ENCODE measurements around the gene TAF4B. TPM values are rescaled to one million over a fixed set of nuclear protein-coding genes. Genes with fewer than 3 reads are reported as not detected.
A peak's percentile ranks its signal among the peaks of the same experiment; 100 is the strongest.

The TAF4B gene
- total RNA-seq, 1 donor from 2014 or later, result 1.5 TPM

DNA sequence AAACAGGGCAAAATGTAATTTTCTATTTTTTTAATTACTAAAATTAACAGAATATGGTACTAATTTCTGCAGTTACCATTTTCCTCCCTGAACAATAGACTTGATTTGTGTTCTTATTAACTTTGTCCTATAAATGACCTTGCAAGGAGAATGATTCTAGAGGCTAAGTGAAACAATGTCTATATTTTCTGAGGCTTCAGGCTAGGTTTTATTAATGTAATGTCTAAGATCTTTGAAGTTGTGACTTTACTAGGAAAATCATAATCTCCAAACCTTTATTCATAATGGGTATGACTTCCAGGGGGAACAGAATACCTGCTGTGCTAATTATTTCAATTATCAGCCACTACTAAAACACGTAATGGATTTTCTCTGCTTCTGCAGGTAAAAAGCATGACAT, 94.4 kb downstream of the TAF4B start:
- TF ChIP-seq, protein P1, sequence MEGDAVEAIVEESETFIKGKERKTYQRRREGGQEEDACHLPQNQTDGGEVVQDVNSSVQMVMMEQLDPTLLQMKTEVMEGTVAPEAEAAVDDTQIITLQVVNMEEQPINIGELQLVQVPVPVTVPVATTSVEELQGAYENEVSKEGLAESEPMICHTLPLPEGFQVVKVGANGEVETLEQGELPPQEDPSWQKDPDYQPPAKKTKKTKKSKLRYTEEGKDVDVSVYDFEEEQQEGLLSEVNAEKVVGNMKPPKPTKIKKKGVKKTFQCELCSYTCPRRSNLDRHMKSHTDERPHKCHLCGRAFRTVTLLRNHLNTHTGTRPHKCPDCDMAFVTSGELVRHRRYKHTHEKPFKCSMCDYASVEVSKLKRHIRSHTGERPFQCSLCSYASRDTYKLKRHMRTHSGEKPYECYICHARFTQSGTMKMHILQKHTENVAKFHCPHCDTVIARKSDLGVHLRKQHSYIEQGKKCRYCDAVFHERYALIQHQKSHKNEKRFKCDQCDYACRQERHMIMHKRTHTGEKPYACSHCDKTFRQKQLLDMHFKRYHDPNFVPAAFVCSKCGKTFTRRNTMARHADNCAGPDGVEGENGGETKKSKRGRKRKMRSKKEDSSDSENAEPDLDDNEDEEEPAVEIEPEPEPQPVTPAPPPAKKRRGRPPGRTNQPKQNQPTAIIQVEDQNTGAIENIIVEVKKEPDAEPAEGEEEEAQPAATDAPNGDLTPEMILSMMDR (conservative IDR thresholded peaks at IDR 0.05), result no peak
- no peak for DNase-seq (ENCODE audit: low read depth, low spot score)
- H3K27me3 Mint-ChIP-seq (ENCODE audit: low read depth), result no peaks in the 10 kb centered on the region
- H3K4me3 Mint-ChIP-seq, result no peak overlapping the region
- H3K27ac Mint-ChIP-seq (ENCODE audit: unreplicated experiment), result no peak overlapping the region
- H3K4me1 Mint-ChIP-seq, result no peaks in the 10 kb centered on the region
- peaks cover 6% of the 10 kb centered on the region for H3K9me3 Mint-ChIP-seq
- peaks cover 10% of the 10 kb centered on the region for H3K36me3 Mint-ChIP-seq (ENCODE audit: low read depth)

DNA sequence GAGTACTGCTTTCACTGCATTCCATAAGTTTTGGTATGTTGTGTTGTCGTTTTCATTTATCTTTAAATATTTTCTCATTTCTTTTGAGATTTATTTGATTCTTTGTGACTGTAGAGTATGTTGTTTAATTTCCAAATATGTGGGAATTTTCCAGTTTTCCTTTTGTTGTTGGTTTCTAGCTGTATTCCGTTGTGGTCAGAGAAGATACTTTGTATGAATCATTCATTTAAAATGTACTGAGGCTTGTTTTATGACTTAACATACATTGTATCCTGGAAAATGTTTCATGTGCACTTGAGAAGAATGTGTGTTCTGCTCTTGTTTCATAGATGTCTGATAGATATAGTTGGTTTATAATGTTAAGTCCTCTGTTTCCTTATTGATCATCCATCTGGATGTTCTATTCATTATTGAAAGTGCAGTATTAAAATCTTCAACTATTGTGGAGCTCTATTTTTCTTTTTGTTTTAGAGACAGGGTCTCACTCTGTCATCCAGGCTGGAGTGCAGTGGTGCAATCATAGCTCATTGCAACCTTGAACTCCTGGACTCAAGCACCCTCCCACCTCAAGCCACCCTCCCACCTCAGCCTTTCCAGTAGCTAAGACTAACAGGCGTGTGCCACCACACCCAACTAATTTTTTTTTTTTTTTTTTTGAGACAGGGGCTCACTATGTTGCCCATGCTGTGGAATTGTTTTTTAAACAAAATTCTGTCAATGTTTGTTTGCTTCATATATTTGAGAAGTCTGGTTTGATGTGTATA, 96.8 kb downstream of the TAF4B start:
- peak overlapping the region; percentile 57 for H3K27ac Mint-ChIP-seq (ENCODE audit: unreplicated experiment)
- TF ChIP-seq, protein P1 (conservative IDR thresholded peaks at IDR 0.05), result no peak
- no peak overlapping the region for H3K4me3 Mint-ChIP-seq
- no peaks in the 10 kb centered on the region for H3K27me3 Mint-ChIP-seq (ENCODE audit: low read depth)
- no peaks in the 10 kb centered on the region for H3K4me1 Mint-ChIP-seq
- peaks cover 6% of the 10 kb centered on the region for H3K9me3 Mint-ChIP-seq
- H3K36me3 Mint-ChIP-seq (ENCODE audit: low read depth), result peaks cover 10% of the 10 kb centered on the region
- no peak for DNase-seq (ENCODE audit: low read depth, low spot score)

DNA sequence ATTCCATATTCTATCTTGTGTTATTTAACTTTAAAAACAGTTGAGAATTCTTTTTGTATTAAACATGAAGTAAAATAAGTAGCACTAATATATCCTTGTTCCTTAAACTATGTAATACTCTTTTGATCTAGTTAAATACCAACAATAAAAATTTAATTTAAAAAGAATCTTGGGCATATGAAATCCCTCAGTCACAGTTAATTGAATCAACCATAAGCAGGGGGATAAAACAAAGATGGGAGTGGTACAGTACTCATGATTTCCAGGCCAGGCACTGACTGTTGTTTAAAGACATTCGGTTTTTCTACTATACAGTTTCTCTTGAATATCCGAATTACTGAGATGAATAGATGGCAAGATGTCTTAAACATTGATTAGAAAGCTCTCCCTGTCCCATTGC, 99.5 kb downstream of the TAF4B start:
- Mint-ChIP-seq H3K4me3 (no peak overlapping the region), H3K9me3 (peaks cover 6% of the 10 kb centered on the region)
- TF ChIP-seq, protein P1 (conservative IDR thresholded peaks at IDR 0.05), result no peak

DNA sequence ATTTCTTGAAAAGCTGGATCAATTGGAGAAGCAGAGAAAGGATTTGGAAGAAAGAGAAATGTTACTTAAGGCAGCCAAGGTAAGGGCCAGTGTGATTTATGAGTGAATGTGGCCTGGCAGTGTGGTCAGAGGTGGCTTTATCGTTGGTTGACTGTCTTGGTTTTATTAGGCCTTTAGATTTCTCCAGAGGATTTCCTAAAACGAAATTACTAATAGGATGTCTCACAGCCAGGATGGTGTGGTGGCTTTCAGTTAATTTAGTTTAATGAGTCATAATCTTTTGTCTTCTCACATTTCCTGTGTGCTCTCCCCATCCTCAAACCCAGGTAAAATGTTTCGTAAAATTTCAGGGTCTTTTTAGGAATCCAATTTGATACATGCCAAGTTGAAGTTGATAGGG, 100.8 kb downstream of the TAF4B start:
- Mint-ChIP-seq H3K27ac (ENCODE audit: unreplicated experiment) (no peak overlapping the region), H3K9me3 (peaks cover 6% of the 10 kb centered on the region), H3K27me3 (ENCODE audit: low read depth) (no peaks in the 10 kb centered on the region), H3K36me3 (ENCODE audit: low read depth) (peaks cover 10% of the 10 kb centered on the region), H3K4me3 (no peak overlapping the region), H3K4me1 (no peaks in the 10 kb centered on the region)
- TF ChIP-seq, protein P1 (conservative IDR thresholded peaks at IDR 0.05), result no peak
- DNase-seq (ENCODE audit: low read depth, low spot score), result no peak

More for the DNA sequence above, 99.5 kb downstream of the TAF4B start:
- no peak for DNase-seq (ENCODE audit: low read depth, low spot score)
- Mint-ChIP-seq H3K27me3 (ENCODE audit: low read depth) (no peaks in the 10 kb centered on the region), H3K27ac (ENCODE audit: unreplicated experiment) (peak overlapping the region; percentile 15), H3K4me1 (no peaks in the 10 kb centered on the region), H3K36me3 (ENCODE audit: low read depth) (peaks cover 10% of the 10 kb centered on the region)

DNA sequence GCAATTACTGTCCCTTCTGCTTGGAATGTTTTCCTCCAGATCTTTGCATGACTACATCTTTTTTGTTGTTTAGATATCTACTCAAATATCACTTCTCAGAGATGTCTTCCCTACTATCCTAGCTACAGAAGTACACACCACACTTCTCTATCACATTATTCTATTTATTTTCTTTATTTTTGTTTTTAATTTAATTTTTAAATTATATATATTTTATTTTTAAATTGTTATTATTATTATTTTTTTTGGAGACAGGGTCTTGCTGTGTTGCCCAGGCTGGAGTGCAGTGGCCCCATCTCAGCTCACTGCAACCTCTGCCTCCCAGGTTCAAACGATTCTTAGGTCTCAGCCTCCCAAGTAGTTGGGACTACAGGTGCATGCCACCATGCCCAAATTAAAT, 106.7 kb downstream of the TAF4B start:
- Mint-ChIP-seq H3K36me3 (ENCODE audit: low read depth) (no peaks in the 10 kb centered on the region), H3K27me3 (ENCODE audit: low read depth) (no peaks in the 10 kb centered on the region), H3K27ac (ENCODE audit: unreplicated experiment) (no peak overlapping the region), H3K9me3 (peaks cover 2% of the 10 kb centered on the region), H3K4me3 (no peak overlapping the region), H3K4me1 (peaks cover 26% of the 10 kb centered on the region)
- TF ChIP-seq, protein P1 (conservative IDR thresholded peaks at IDR 0.05), result no peak
- no peak for DNase-seq (ENCODE audit: low read depth, low spot score)

All from neural crest cell (in vitro differentiated cells).